K562 (cell line): ENCODE results near the gene NMT1. TPM values are rescaled to one million over a fixed set of nuclear protein-coding genes. Genes with fewer than 3 reads are reported as not detected.

Experiments
- BCL6 ChIP-seq: fragments of 250-450 bp; sonication (Bioruptor Pico); IDR thresholded peaks from 2 replicates; pipeline ENCODE4 v1.4.0; 2020
- CREBBP ChIP-seq: IDR thresholded peaks from one replicate; pipeline ENCODE4 v1.6.1; 2012; ENCODE audit warnings: low read depth, mild to moderate bottlenecking, control low read depth, inconsistent platforms, low read length
- CTBP1 ChIP-seq: fragments of 450-650 bp; IDR thresholded peaks from 2 replicates; pipeline ENCODE4 v1.6.1; 2016; ENCODE audit warnings: borderline replicate concordance
- E2F4 ChIP-seq: sonication (generic); formaldehyde crosslinking; IDR thresholded peaks from 2 replicates; pipeline ENCODE4 v1.8.0; 2022; ENCODE audit warnings: mild to moderate bottlenecking, low read depth, missing genetic modification reagents
- FOXA3 ChIP-seq, 2 experiments: fragments of 450-650 bp in 1 of 2; sonication (generic) in 1 of 2; formaldehyde crosslinking; IDR thresholded peaks in 1 of 2; conservative IDR thresholded peaks in 1 of 2; 2 replicates each; pipeline versions ENCODE4 v1.4.0 to v1.8.0; 2020 to 2022; ENCODE audit warnings: mild to moderate bottlenecking in 2 of 2, missing genetic modification reagents in 1 of 2
- FUS ChIP-seq: fragments of 200-400 bp; formaldehyde crosslinking; optimal IDR thresholded peaks from 2 replicates; pipeline ENCODE3; 2017; ENCODE audit warnings: low read depth, low read length
- HINFP ChIP-seq: fragments of 450-650 bp; conservative IDR thresholded peaks from 2 replicates; pipeline ENCODE4 v1.6.1; 2016; ENCODE audit warnings: missing genetic modification characterization, low read depth, mild to moderate bottlenecking, control low read depth, missing compliant biosample characterization
- HSF4 ChIP-seq: fragments of 250-450 bp; sonication (Bioruptor Pico); IDR thresholded peaks from 2 replicates; pipeline ENCODE4 v2.1.2; 2022; ENCODE audit warnings: mild to moderate bottlenecking, moderate library complexity, borderline replicate concordance
- KAT8 ChIP-seq: fragments of 450-650 bp; IDR thresholded peaks from 2 replicates; pipeline ENCODE4 v1.6.1; 2016; ENCODE audit warnings: low read depth, mild to moderate bottlenecking
- PML ChIP-seq: IDR thresholded peaks from 2 replicates; pipeline ENCODE4 v1.6.1; 2012; ENCODE audit warnings: low read length, inconsistent platforms
- PTRF ChIP-seq: fragments of 450-650 bp; IDR thresholded peaks from 2 replicates; pipeline ENCODE4 v1.6.1; 2016; ENCODE audit warnings: mild to moderate bottlenecking, missing genetic modification characterization, missing compliant biosample characterization
- RNF219 ChIP-seq: fragments of 250-450 bp; sonication (Bioruptor Pico); IDR thresholded peaks from 2 replicates; pipeline ENCODE4 v1.5.0; 2022; ENCODE audit warnings: mild to moderate bottlenecking
- SMAD1 ChIP-seq: fragments of 150-350 bp; IDR thresholded peaks from 2 replicates; pipeline ENCODE4 v1.6.1; 2014; ENCODE audit warnings: low read length, low read depth; ENCODE audit not compliant: partially characterized antibody
- SOX6 ChIP-seq: fragments of 450-650 bp; IDR thresholded peaks from 2 replicates; pipeline ENCODE4 v1.6.1; 2014; ENCODE audit warnings: mild to moderate bottlenecking
- SRSF9 ChIP-seq: fragments of 200-400 bp; formaldehyde crosslinking; IDR thresholded peaks from 2 replicates; pipeline ENCODE4 v1.6.1; 2017; ENCODE audit warnings: low read depth, low read length, borderline replicate concordance
- ZC3H4 ChIP-seq: sonication (generic); formaldehyde crosslinking; IDR thresholded peaks from 2 replicates; pipeline ENCODE4 v1.9.0; 2021; ENCODE audit warnings: missing genetic modification reagents, borderline replicate concordance
- ZC3H8 ChIP-seq: fragments of 450-650 bp; IDR thresholded peaks from 2 replicates; pipeline ENCODE4 v1.6.1; 2017
- ZNF12 ChIP-seq: sonication (generic); formaldehyde crosslinking; IDR thresholded peaks from 2 replicates; pipeline ENCODE4 v1.4.0; 2020; ENCODE audit warnings: mild to moderate bottlenecking, missing genetic modification reagents
- ZNF184 ChIP-seq: sonication (generic); formaldehyde crosslinking; IDR thresholded peaks from 2 replicates; pipeline ENCODE4 v1.5.0; 2020; ENCODE audit warnings: missing genetic modification reagents
- ZNF224 ChIP-seq: sonication (generic); formaldehyde crosslinking; IDR thresholded peaks from 2 replicates; pipeline ENCODE4 v1.8.0; 2022; ENCODE audit warnings: mild to moderate bottlenecking, missing genetic modification reagents
- ZNF274 ChIP-seq: IDR thresholded peaks from 2 replicates; pipeline ENCODE4 v1.6.1; 2011; ENCODE audit warnings: low read depth, mild to moderate bottlenecking, low read length, moderate library complexity, borderline replicate concordance
- ZNF324 ChIP-seq: fragments of 250-450 bp; sonication (Bioruptor Pico); IDR thresholded peaks from 2 replicates; pipeline ENCODE4 v1.4.0; 2020; ENCODE audit warnings: mild to moderate bottlenecking
- ZNF507 ChIP-seq: conservative IDR thresholded peaks from 2 replicates; pipeline ENCODE4 v1.6.1; 2017; ENCODE audit warnings: missing genetic modification characterization, missing compliant biosample characterization
- ZNF586 ChIP-seq: fragments of 450-650 bp; formaldehyde crosslinking; conservative IDR thresholded peaks from 2 replicates; pipeline ENCODE4 v1.4.0; 2020; ENCODE audit warnings: mild to moderate bottlenecking, moderate library complexity
- ZNF717 ChIP-seq: fragments of 250-450 bp; sonication (Bioruptor Pico); IDR thresholded peaks from 2 replicates; pipeline ENCODE4 v1.5.0; 2021
- ZSCAN29 ChIP-seq: fragments of 450-650 bp; IDR thresholded peaks from 2 replicates; pipeline ENCODE4 v1.6.1; 2017
- polyA plus RNA-seq, 8 experiments: library from polyadenylated mRNA; depleted of rRNA in 4 of 8; stranded (reverse) in 5 of 8; unstranded in 3 of 8; fragments of >200 nt; fragmentation: Nextera tagmentation in 2 of 8; fragmentation: Illumina TruSeq in 1 of 8; extraction: Ambion mirVana in 2 of 8; extraction: Trizol in 1 of 8; gene quantifications; 2 replicates each; pipeline versions ENCODE4 v1.2.1 to v1.2.3, GENCODE V29; 2011 to 2014; ENCODE audit warnings: inconsistent platforms in 1 of 8, missing spikeins in 1 of 8
- total RNA-seq, 7 experiments: library from RNA; depleted of rRNA in 6 of 7; stranded (reverse); fragments of >200 nt in 6 of 7; fragmentation: Illumina TruSeq in 2 of 7; extraction: Trizol in 2 of 7; gene quantifications; 2 replicates each; pipeline versions ENCODE4 v1.2.1 to v1.2.3, GENCODE V29; 2011 to 2021; ENCODE audit warnings: low replicate concordance in 1 of 7

The NMT1 gene
- total and polyA plus RNA-seq, 9 of the 15 experiments (the other 6 are each of a cell fraction or from before 2014, with no cell fraction given) = 86.7 to 569 (median 213) TPM

GRCh38 chr17:45060797-45061605 is at the start of gene NMT1 (continued):
- no peak for TF ChIP-seq FOXA3 (CRISPR knock-in tag; conservative IDR thresholded peaks at IDR 0.05 in 1 of 2, IDR thresholded peaks at IDR 0.05 in 1 of 2)
- TF ChIP-seq KAT8 = no peak
- peak; percentile 40; the same call in 1 of the 2 replicates for TF ChIP-seq CTBP1
- peak; percentile 26; the same call in 1 of the 2 replicates for TF ChIP-seq ZNF324 (CRISPR knock-in tag)
- TF ChIP-seq ZNF12 (CRISPR knock-in tag) = no peak; the same call in 1 of the 2 replicates
- peak; percentile 68; the same call in 1 of the 2 replicates for TF ChIP-seq HINFP (tag)
- TF ChIP-seq ZC3H4 (CRISPR knock-in tag) = no peak
- TF ChIP-seq E2F4 = 0 out of 2 replicates have a peak, but pooled peaks have one; percentile 39
- TF ChIP-seq ZNF507 (tag) = no peak
- TF ChIP-seq ZNF586 (CRISPR knock-in tag) = 0 out of 2 replicates have a peak, but pooled peaks have one; percentile 50
- TF ChIP-seq SOX6 = no peak
- TF ChIP-seq CREBBP = no peak
- no peak for TF ChIP-seq ZNF717 (CRISPR knock-in tag)
- peak; percentile 40; the same call in 1 of the 2 replicates for TF ChIP-seq BCL6
- no peak for TF ChIP-seq ZC3H8
- TF ChIP-seq PML = peak; percentile 95
- no peak for TF ChIP-seq SRSF9
- TF ChIP-seq ZSCAN29 = peak; percentile 12; the same call in 1 of the 2 replicates
- no peak for TF ChIP-seq HSF4 (CRISPR knock-in tag)
- no peak for TF ChIP-seq SMAD1
- no peak for TF ChIP-seq ZNF274
- TF ChIP-seq ZNF224 (CRISPR knock-in tag) = no peak
- no peak for TF ChIP-seq PTRF (tag)
- no peak for TF ChIP-seq RNF219 (CRISPR knock-in tag)
- no peak for TF ChIP-seq ZNF184 (CRISPR knock-in tag)
- TF ChIP-seq FUS = no peak
